Neutrophil (primary cell): Measurements from ENCODE around the gene SCUBE3.

ENCODE experiments used
- H3K27ac ChIP-seq: fragments of 200-600 bp; sonication (generic); 2 replicates; pipeline ENCODE4 v1.5.1; 2016; ENCODE audit warnings: mild to moderate bottlenecking, moderate library complexity
- H3K27me3 ChIP-seq: fragments of 200-600 bp; sonication (generic); 2 replicates; pipeline ENCODE4 v1.6.0; 2016; ENCODE audit warnings: mild to moderate bottlenecking
- H3K36me3 ChIP-seq: fragments of 200-600 bp; sonication (generic); 2 replicates; pipeline ENCODE4 v1.5.1; 2017
- H3K4me1 ChIP-seq, 2 experiments: fragments of 200-600 bp in 1 of 2; sonication (generic) in 1 of 2; 1 replicate in 1 of 2; 2 replicates in 1 of 2; pipeline versions ENCODE4 v1.5.1 to v1.6.1; 2013 to 2016; ENCODE audit warnings: low read depth in 1 of 2, low read length in 1 of 2, mild to moderate bottlenecking in 1 of 2, moderate library complexity in 1 of 2; ENCODE audit not compliant: control insufficient read depth in 1 of 2, insufficient read depth in 1 of 2
- H3K4me3 ChIP-seq, 2 experiments: fragments of 200-600 bp in 1 of 2; sonication (generic) in 1 of 2; 1 replicate in 1 of 2; 2 replicates in 1 of 2; pipeline ENCODE4 v1.5.1; 2013 to 2016; ENCODE audit warnings: low read depth in 1 of 2, low read length in 1 of 2, mild to moderate bottlenecking in 1 of 2, moderate library complexity in 1 of 2
- H3K9me3 ChIP-seq: fragments of 200-600 bp; sonication (generic); 2 replicates; pipeline ENCODE4 v1.5.1; 2016
- CTCF ChIP-seq: fragments of 200-600 bp; sonication (generic); IDR thresholded peaks from 2 replicates; pipeline ENCODE4 v1.5.1; 2016; ENCODE audit warnings: antibody characterized with exemption

Gene SCUBE3

GRCh38 chr6:35166520-35166919 lies 47.2 kb upstream of the SCUBE3 start:
- Histone ChIP-seq H3K36me3 (no peaks in the 10 kb centered on the region), H3K9me3 (no peaks in the 10 kb centered on the region), H3K4me3 (no peak overlapping the region), H3K27ac (no peak overlapping the region), H3K4me1 (no peaks in the 10 kb centered on the region), H3K27me3 (no peaks in the 10 kb centered on the region)
- no peak for TF ChIP-seq CTCF

- Histone ChIP-seq H3K4me1 (no peaks in the 10 kb centered on the region), H3K27me3 (peaks cover under 1% of the 10 kb centered on the region), H3K27ac (no peak overlapping the region), H3K9me3 (no peaks in the 10 kb centered on the region), H3K36me3 (no peaks in the 10 kb centered on the region), H3K4me3 (no peak overlapping the region)
- TF ChIP-seq CTCF = no peak
Observed at GRCh38 chr6:35167505-35167904, 46.3 kb upstream of the SCUBE3 start.

GRCh38 chr6:35168461-35168861 lies 45.3 kb upstream of the SCUBE3 start:
- Histone ChIP-seq H3K9me3 (no peaks in the 10 kb centered on the region), H3K27me3 (peaks cover 10% of the 10 kb centered on the region), H3K4me1 (no peaks in the 10 kb centered on the region), H3K27ac (no peak overlapping the region), H3K4me3 (no peak overlapping the region), H3K36me3 (no peaks in the 10 kb centered on the region)
- TF ChIP-seq CTCF = no peak

- no peaks in the 10 kb centered on the region for H3K36me3 ChIP-seq
- H3K9me3 ChIP-seq = no peaks in the 10 kb centered on the region
- H3K4me1 ChIP-seq = no peaks in the 10 kb centered on the region
- no peak overlapping the region for H3K27ac ChIP-seq
- H3K27me3 ChIP-seq = peaks cover 16% of the 10 kb centered on the region
- TF ChIP-seq CTCF = no peak
- H3K4me3 ChIP-seq = no peak overlapping the region
Observed at GRCh38 chr6:35170166-35170565, 43.6 kb upstream of the SCUBE3 start.

GRCh38 chr6:35170891-35171290 lies 42.9 kb upstream of the SCUBE3 start:
- no peak overlapping the region for H3K27ac ChIP-seq

More at GRCh38 chr6:35170891-35171290, 42.9 kb upstream of the SCUBE3 start:
- no peaks in the 10 kb centered on the region for H3K36me3 ChIP-seq
- H3K4me1 ChIP-seq = no peaks in the 10 kb centered on the region
- no peak for TF ChIP-seq CTCF
- H3K27me3 ChIP-seq = peaks cover 16% of the 10 kb centered on the region
- no peaks in the 10 kb centered on the region for H3K9me3 ChIP-seq
- no peak overlapping the region for H3K4me3 ChIP-seq
